GM12878 (cell line): Measurements from ENCODE around the gene HYOU1. TPM values are rescaled to one million over a fixed set of nuclear protein-coding genes. Genes with fewer than 3 reads are reported as not detected.

ENCODE experiments used
- ATAC-seq: fragments of 200-7000 bp; cut with Tn5 transposase; 3 replicates; pipeline ENCODE4 v1.9.1; 2020; ENCODE audit warnings: mild to moderate bottlenecking, moderate library complexity
- BruUV-seq: library from RNA; stranded (reverse); fragments of 400-500 nt; replicated peaks from 2 replicates; lab custom pipeline; 2021; lab: Mats Ljungman, UMichigan
- CTCF ChIA-PET: fragments of 300-600 bp; sonication (Branson Sonifier 250); formaldehyde crosslinking; extraction: SDS; loops from one replicate; lab custom pipeline; 2021; ENCODE audit warnings: inconsistent platforms; lab: Yijun Ruan, JAX
- POLR2A ChIA-PET: fragments of 350-600 bp; formaldehyde crosslinking; extraction: SDS; loops from one replicate; lab custom pipeline; 2021; ENCODE audit warnings: inconsistent platforms; lab: Charles Lee
- RAD21 ChIA-PET: fragments of 300-600 bp; sonication (Branson Sonifier 250); formaldehyde crosslinking; loops from one replicate; lab custom pipeline; 2023; ENCODE audit warnings: antibody characterized with exemption; ENCODE audit not compliant: unreplicated experiment; lab: Charles Lee
- SMC1A ChIA-PET: fragments of 300-600 bp; sonication (Branson Sonifier 250); formaldehyde crosslinking; loops from one replicate; lab custom pipeline; 2023; ENCODE audit not compliant: unreplicated experiment, uncharacterized antibody; lab: Charles Lee
- DNase-seq: peaks from one replicate; pipeline ENCODE4 v3.0.0-alpha.2; 2011; ENCODE audit warnings: low read depth, low spot score
- FAIRE-seq: peaks from 3 replicates; lab custom pipeline; 2011; peaks lifted over from hg19 to GRCh38; lab: Jason Lieb, UNC
- H2AFZ ChIP-seq: 2 replicates; pipeline ENCODE4 v1.6.0; 2011; ENCODE audit warnings: low read depth, low read length, control low read depth; ENCODE audit not compliant: control insufficient read depth
- H3K27ac ChIP-seq: 2 replicates; pipeline ENCODE4 v1.5.1; 2011; ENCODE audit warnings: control low read depth; ENCODE audit not compliant: control insufficient read depth, insufficient read depth
- H3K27me3 ChIP-seq, 2 experiments: replicated peaks in 1 of 2; 2 replicates each; pipeline versions ENCODE4 v1.6.0 to v1.6.1; 2011; ENCODE audit warnings: low read length in 1 of 2; ENCODE audit not compliant: control insufficient read depth in 2 of 2, insufficient read depth in 2 of 2
- H3K36me3 ChIP-seq, 2 experiments: 2 replicates each; pipeline ENCODE4 v1.5.1; 2011; ENCODE audit warnings: low read length in 1 of 2; ENCODE audit not compliant: control insufficient read depth in 2 of 2, insufficient read depth in 2 of 2
- H3K4me1 ChIP-seq: 2 replicates; pipeline ENCODE4 v1.6.1; 2011; ENCODE audit warnings: mild to moderate bottlenecking, low read length, moderate library complexity, mixed read lengths; ENCODE audit not compliant: control insufficient read depth, insufficient read depth
- H3K4me2 ChIP-seq: 2 replicates; pipeline ENCODE4 v1.6.0; 2011; ENCODE audit warnings: control low read depth; ENCODE audit not compliant: control insufficient read depth, insufficient read depth
- H3K4me3 ChIP-seq: fragments of 200-600 bp; sonication (generic); 2 replicates; pipeline ENCODE4 v1.5.1; 2016
- H3K79me2 ChIP-seq: 2 replicates; pipeline ENCODE4 v1.6.0; 2011; ENCODE audit warnings: low read length; ENCODE audit not compliant: control insufficient read depth, insufficient read depth
- H3K9ac ChIP-seq: 2 replicates; pipeline ENCODE4 v1.8.0; 2011; ENCODE audit warnings: low read length, control low read depth, mixed read lengths; ENCODE audit not compliant: control insufficient read depth, insufficient read depth
- H3K9me3 ChIP-seq: replicated peaks from 3 replicates; pipeline ENCODE4 v1.5.1; 2011; ENCODE audit warnings: mild to moderate bottlenecking, low read length; ENCODE audit not compliant: control insufficient read depth, insufficient read depth
- H4K20me1 ChIP-seq: 2 replicates; pipeline ENCODE4 v1.6.0; 2011; ENCODE audit not compliant: control insufficient read depth, insufficient read depth
- ATF7 ChIP-seq: fragments of 450-650 bp; IDR thresholded peaks from 2 replicates; pipeline ENCODE4 v1.6.1; 2016; ENCODE audit warnings: low read depth, mild to moderate bottlenecking
- CBX5 ChIP-seq: sonication (generic); IDR thresholded peaks from 2 replicates; pipeline ENCODE4 v1.6.1; 2016; ENCODE audit warnings: low read depth, moderate library complexity, mild to moderate bottlenecking, inconsistent platforms
- CHD2 ChIP-seq: IDR thresholded peaks from 2 replicates; pipeline ENCODE4 v1.6.1; 2011; ENCODE audit warnings: low read depth, low read length, improper control_type of control experiment, borderline replicate concordance
- CREB1 ChIP-seq: IDR thresholded peaks from 2 replicates; pipeline ENCODE4 v1.6.1; 2012; ENCODE audit warnings: low read depth, mild to moderate bottlenecking, inconsistent platforms
- DPF2 ChIP-seq: fragments of 450-650 bp; IDR thresholded peaks from 2 replicates; pipeline ENCODE4 v1.6.1; 2017; ENCODE audit warnings: mild to moderate bottlenecking
- HCFC1 ChIP-seq: fragments of 150-350 bp; IDR thresholded peaks from 2 replicates; pipeline ENCODE4 v1.6.1; 2014; ENCODE audit warnings: low read length
- IKZF1 ChIP-seq: fragments of 450-650 bp; conservative IDR thresholded peaks from 2 replicates; pipeline ENCODE4 v1.6.1; 2017; ENCODE audit warnings: antibody characterized with exemption, mild to moderate bottlenecking
- LARP7 ChIP-seq: fragments of 450-650 bp; IDR thresholded peaks from 2 replicates; pipeline ENCODE4 v1.6.1; 2017; ENCODE audit warnings: mild to moderate bottlenecking
- MTA3 ChIP-seq: IDR thresholded peaks from 2 replicates; pipeline ENCODE4 v1.6.1; 2012; ENCODE audit warnings: low read length, inconsistent platforms, borderline replicate concordance
- MYC ChIP-seq: IDR thresholded peaks from 2 replicates; pipeline ENCODE4 v1.6.1; 2011; ENCODE audit warnings: mild to moderate bottlenecking, low read length, moderate library complexity, inconsistent platforms; ENCODE audit not compliant: insufficient read depth, insufficient replicate concordance, insufficient read length, severe bottlenecking
- POLR2A ChIP-seq: IDR thresholded peaks from 2 replicates; pipeline ENCODE4 v1.6.1; 2011; ENCODE audit warnings: low read depth, mild to moderate bottlenecking, low read length
- RELA ChIP-seq: fragments of 450-650 bp; IDR thresholded peaks from 2 replicates; pipeline ENCODE4 v1.8.0; 2014; ENCODE audit warnings: borderline replicate concordance; ENCODE audit not compliant: partially characterized antibody
- ZNF384 ChIP-seq: IDR thresholded peaks from 2 replicates; pipeline ENCODE4 v1.6.1; 2012; ENCODE audit warnings: low read depth, mild to moderate bottlenecking, low read length, improper control_type of control experiment, borderline replicate concordance
- WGBS: methylation state at CpG from one replicate; pipeline ENCODE4 v1.1.6; 2016; ENCODE audit warnings: low lambda C conversion rate; ENCODE audit not compliant: insufficient replicate concordance, insufficient coverage; ENCODE audit errors: missing lambda C conversion rate; 5-methylcytosine and 5-hydroxymethylcytosine counted together
- in situ Hi-C: fragments of 300-500 bp; cut with MboI; formaldehyde crosslinking; loops from 9 replicates; pipeline ENCODE4 v1.14.3; 2018; ENCODE audit warnings: mixed read lengths
- intact Hi-C: fragments of 100-400 bp; cut with micrococcal nuclease; formaldehyde crosslinking; loops from one replicate; pipeline ENCODE4 v1.14.2; 2022; ENCODE audit not compliant: unreplicated experiment
- polyA plus RNA-seq, 11 experiments: library from polyadenylated mRNA; depleted of rRNA in 4 of 11; unstranded in 6 of 11; stranded (reverse) in 5 of 11; fragments of >200 nt; fragmentation: Nextera tagmentation in 4 of 11; fragmentation: Illumina TruSeq in 1 of 11; extraction: Ambion mirVana in 4 of 11; extraction: Trizol in 1 of 11; gene quantifications; 1 replicate in 1 of 11; 2 replicates in 10 of 11; pipeline versions ENCODE4 v1.2.1 to v1.2.3, GENCODE V29; 2011 to 2016; ENCODE audit warnings: inconsistent platforms in 2 of 11, missing spikeins in 2 of 11, low read depth in 1 of 11
- total RNA-seq, 4 experiments: library from RNA; depleted of rRNA in 3 of 4; stranded (reverse); fragments of >200 nt in 3 of 4; fragmentation: Illumina TruSeq in 1 of 4; extraction: Trizol in 1 of 4; gene quantifications; 2 replicates each; pipeline versions ENCODE4 v1.2.1 to v1.2.3, GENCODE V29; 2013 to 2021
- TF ChIP-seq, protein P1 (sequence below), 3 experiments: IDR thresholded peaks in 2 of 3; conservative IDR thresholded peaks in 1 of 3; 2 replicates each; pipeline ENCODE4 v1.5.1; 2011; ENCODE audit warnings: low read depth in 3 of 3, low read length in 3 of 3, mild to moderate bottlenecking in 3 of 3, control low read depth in 2 of 3, moderate library complexity in 2 of 3, inconsistent platforms in 1 of 3, mixed read lengths in 1 of 3; ENCODE audit not compliant: control insufficient read depth in 2 of 3, insufficient read depth in 1 of 3; ENCODE audit errors: extremely low read depth in 1 of 3
- TF ChIP-seq, protein P2 (sequence below): IDR thresholded peaks from 2 replicates; pipeline ENCODE4 v1.6.1; 2012; ENCODE audit warnings: improper control_type of control experiment, low read depth, low read length; ENCODE audit not compliant: insufficient replicate concordance

HYOU1 gene
- total and polyA plus RNA-seq, 10 of the 15 experiments (the other 5 are each of a cell fraction or from before 2014, with no cell fraction given) = 15.4 to 157 (median 109) TPM

DNA sequence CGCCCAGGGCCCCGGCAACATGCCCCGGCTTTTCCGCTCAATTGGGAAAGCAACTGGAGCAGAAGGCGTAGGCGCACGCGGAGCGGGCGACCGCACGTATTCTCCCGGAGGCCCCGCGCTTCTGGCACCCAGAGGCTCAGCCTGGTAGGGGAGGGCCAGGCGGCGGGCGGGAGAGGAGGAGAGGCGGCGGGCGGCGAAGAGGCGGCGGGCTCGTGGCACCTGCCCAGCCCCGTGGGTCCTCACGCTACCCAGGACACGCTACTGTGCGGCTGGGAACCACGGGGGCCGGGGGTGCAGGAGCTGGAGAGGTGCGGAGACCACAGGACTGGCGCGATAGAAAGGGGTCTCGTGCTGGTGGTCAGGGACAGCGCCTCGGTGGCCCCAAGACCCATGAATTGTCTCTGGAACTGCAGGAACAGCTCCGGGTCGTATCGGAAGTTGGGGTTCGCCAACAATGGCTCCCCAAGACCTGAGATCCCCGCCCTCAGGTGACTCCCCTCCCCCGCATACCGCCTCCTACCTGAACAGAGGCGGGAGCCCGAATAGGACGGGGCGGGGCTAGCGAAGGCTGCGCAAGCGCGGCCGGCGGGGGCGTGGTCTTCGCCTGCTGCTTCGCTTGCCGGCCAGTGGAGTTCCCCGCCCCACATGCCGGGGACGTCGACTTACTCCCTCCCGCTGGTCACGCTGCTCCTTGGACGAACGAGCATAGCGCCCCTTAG is 26.5 kb downstream of the HYOU1 start, which contains the start of gene SLC37A4 (continued):
- TF ChIP-seq, protein P1, sequence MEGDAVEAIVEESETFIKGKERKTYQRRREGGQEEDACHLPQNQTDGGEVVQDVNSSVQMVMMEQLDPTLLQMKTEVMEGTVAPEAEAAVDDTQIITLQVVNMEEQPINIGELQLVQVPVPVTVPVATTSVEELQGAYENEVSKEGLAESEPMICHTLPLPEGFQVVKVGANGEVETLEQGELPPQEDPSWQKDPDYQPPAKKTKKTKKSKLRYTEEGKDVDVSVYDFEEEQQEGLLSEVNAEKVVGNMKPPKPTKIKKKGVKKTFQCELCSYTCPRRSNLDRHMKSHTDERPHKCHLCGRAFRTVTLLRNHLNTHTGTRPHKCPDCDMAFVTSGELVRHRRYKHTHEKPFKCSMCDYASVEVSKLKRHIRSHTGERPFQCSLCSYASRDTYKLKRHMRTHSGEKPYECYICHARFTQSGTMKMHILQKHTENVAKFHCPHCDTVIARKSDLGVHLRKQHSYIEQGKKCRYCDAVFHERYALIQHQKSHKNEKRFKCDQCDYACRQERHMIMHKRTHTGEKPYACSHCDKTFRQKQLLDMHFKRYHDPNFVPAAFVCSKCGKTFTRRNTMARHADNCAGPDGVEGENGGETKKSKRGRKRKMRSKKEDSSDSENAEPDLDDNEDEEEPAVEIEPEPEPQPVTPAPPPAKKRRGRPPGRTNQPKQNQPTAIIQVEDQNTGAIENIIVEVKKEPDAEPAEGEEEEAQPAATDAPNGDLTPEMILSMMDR (IDR thresholded peaks at IDR 0.05 in 2 of 3, conservative IDR thresholded peaks at IDR 0.05 in 1 of 3; ENCODE audit: control insufficient read depth in 2 of 3, extremely low read depth in 1 of 3, insufficient read depth in 1 of 3, low read depth in 3 of 3, low read length in 3 of 3) = peak in 2 of 3 experiments; percentile 95 to 96; a peak in 2 of 6 replicates
- TF ChIP-seq CHD2 = peak; percentile 42; the same call in 1 of the 2 replicates

DNA sequence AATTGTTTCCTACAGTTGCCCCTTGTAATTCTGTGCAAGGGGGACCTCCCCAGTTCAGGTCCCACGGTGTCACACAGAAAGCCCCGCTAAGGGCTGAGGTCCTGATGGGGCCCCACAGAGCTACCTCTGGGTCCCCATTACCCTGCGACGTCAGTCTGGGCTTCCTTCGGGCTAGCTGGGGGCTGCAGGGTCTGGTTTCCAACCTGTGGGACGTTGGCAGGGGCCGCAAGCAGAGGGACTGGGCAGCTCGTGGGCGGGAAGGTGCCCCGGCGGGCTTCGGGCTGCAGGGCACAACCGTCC is 27.0 kb downstream of the HYOU1 start:
- ChIA-PET POLR2A (interaction anchor here (0.9 to 3.0 kb wide), 8 partner anchors 11 to 77 kb away, joined by 3 to 14 read pairs (median 5); partner anchors contain the start of genes HMBS, HYOU1 and VPS11), RAD21 (interaction anchor here (1.0 to 1.7 kb wide), 5 partner anchors 15 to 67 kb away, joined by 3 to 6 read pairs (median 3); partner anchors contain the start of gene VPS11)
- H2AFZ ChIP-seq = peak overlapping the region; percentile 95
- TF ChIP-seq ZNF384 = no peak
- TF ChIP-seq RELA = no peak
- no peak for TF ChIP-seq DPF2
- no peak for TF ChIP-seq MTA3
- TF ChIP-seq ATF7 = no peak
- TF ChIP-seq IKZF1 = no peak
- no peak for TF ChIP-seq CHD2
- TF ChIP-seq, protein P2, sequence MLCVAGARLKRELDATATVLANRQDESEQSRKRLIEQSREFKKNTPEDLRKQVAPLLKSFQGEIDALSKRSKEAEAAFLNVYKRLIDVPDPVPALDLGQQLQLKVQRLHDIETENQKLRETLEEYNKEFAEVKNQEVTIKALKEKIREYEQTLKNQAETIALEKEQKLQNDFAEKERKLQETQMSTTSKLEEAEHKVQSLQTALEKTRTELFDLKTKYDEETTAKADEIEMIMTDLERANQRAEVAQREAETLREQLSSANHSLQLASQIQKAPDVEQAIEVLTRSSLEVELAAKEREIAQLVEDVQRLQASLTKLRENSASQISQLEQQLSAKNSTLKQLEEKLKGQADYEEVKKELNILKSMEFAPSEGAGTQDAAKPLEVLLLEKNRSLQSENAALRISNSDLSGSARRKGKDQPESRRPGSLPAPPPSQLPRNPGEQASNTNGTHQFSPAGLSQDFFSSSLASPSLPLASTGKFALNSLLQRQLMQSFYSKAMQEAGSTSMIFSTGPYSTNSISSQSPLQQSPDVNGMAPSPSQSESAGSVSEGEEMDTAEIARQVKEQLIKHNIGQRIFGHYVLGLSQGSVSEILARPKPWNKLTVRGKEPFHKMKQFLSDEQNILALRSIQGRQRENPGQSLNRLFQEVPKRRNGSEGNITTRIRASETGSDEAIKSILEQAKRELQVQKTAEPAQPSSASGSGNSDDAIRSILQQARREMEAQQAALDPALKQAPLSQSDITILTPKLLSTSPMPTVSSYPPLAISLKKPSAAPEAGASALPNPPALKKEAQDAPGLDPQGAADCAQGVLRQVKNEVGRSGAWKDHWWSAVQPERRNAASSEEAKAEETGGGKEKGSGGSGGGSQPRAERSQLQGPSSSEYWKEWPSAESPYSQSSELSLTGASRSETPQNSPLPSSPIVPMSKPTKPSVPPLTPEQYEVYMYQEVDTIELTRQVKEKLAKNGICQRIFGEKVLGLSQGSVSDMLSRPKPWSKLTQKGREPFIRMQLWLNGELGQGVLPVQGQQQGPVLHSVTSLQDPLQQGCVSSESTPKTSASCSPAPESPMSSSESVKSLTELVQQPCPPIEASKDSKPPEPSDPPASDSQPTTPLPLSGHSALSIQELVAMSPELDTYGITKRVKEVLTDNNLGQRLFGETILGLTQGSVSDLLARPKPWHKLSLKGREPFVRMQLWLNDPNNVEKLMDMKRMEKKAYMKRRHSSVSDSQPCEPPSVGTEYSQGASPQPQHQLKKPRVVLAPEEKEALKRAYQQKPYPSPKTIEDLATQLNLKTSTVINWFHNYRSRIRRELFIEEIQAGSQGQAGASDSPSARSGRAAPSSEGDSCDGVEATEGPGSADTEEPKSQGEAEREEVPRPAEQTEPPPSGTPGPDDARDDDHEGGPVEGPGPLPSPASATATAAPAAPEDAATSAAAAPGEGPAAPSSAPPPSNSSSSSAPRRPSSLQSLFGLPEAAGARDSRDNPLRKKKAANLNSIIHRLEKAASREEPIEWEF = no peak
- no peak for TF ChIP-seq HCFC1
- no peak for TF ChIP-seq MYC
- TF ChIP-seq CREB1 = 0 out of 2 replicates have a peak, but pooled peaks have one; percentile 8
- TF ChIP-seq POLR2A = no peak
- TF ChIP-seq LARP7 = 0 out of 2 replicates have a peak, but pooled peaks have one; percentile 7
- TF ChIP-seq CBX5 = no peak

More for the DNA sequence above, 27.0 kb downstream of the HYOU1 start:
- 2% methylated on average over 13 of the region's 13 CpGs for WGBS
- H3K27me3 ChIP-seq = no peaks in the 10 kb centered on the region
- no peaks in the 10 kb centered on the region for H4K20me1 ChIP-seq
- H3K4me2 ChIP-seq = peak overlapping the region; percentile 85
- ChIA-PET SMC1A (interaction anchor here (1.0 to 4.9 kb wide), 2 partner anchors 13 to 21 kb away, joined by 5 to 40 read pairs; partner anchors contain the start of genes RPS25 and TRAPPC4), CTCF (interaction anchor here (1.0 to 2.0 kb wide), 6 partner anchors 10 to 291 kb away, joined by 3 to 16 read pairs (median 6); partner anchors contain the start of genes HYOU1 and TRAPPC4)
- H3K4me1 ChIP-seq = peaks cover 14% of the 10 kb centered on the region
- FAIRE-seq = no peak
- intact Hi-C loops (no loop called here), in situ Hi-C loops (no loop called here)
- peak overlapping the region; percentile 74; the same call in 1 of the 2 replicates for H3K9ac ChIP-seq
- peaks cover 1 to 4% of the 10 kb centered on the region in 2 experiments; a peak in 3 of 4 replicates for H3K36me3 ChIP-seq
- no TSS peak for BruUV-seq
- H3K9me3 ChIP-seq = no peaks in the 10 kb centered on the region
- H3K27ac ChIP-seq = peak overlapping the region; percentile 80
- peak overlapping the region; percentile 78 for H3K4me3 ChIP-seq
- DNase-seq = no peak
- peaks cover 13% of the 10 kb centered on the region for H3K79me2 ChIP-seq
- ATAC-seq = peak; percentile 49
